Measurements from ENCODE around the gene PLEKHH2. TPM values are rescaled to one million over a fixed set of nuclear protein-coding genes. Genes with fewer than 3 reads are reported as not detected.

The PLEKHH2 gene
- total RNA-seq, 6 experiments from 2014 or later, result 0.09 to 0.33 (median 0.24) TPM; not detected in 1

- TF ChIP-seq CTCF (IDR thresholded peaks at IDR 0.05), result no peak
- Mint-ChIP-seq H3K4me3 (no peak overlapping the region), H3K27ac (no peak overlapping the region), H3K36me3 (ENCODE audit: low read depth) (no peaks in the 10 kb centered on the region), H3K4me1 (ENCODE audit: low read depth) (peaks cover 10% of the 10 kb centered on the region), H3K9me3 (no peaks in the 10 kb centered on the region), H3K27me3 (ENCODE audit: insufficient read depth) (peaks cover 13% of the 10 kb centered on the region)
- DNase-seq, result no peak
Measured at GRCh38 chr2:43754180-43754579, 117.1 kb downstream of the PLEKHH2 start.

- H3K27me3 Mint-ChIP-seq (ENCODE audit: insufficient read depth), result peaks cover 4% of the 10 kb centered on the region; the same call in 1 of the 2 replicates
- peak overlapping the region; percentile 70 for H3K27ac Mint-ChIP-seq
Measured at GRCh38 chr2:43758739-43759138, 121.7 kb downstream of the PLEKHH2 start.

GRCh38 chr2:43759195-43759594 is 122.1 kb downstream of the PLEKHH2 start:
- peaks cover 17% of the 10 kb centered on the region for H3K4me1 Mint-ChIP-seq (ENCODE audit: low read depth)
- H3K9me3 Mint-ChIP-seq, result no peaks in the 10 kb centered on the region
- peak; percentile 75 for DNase-seq
- H3K4me3 Mint-ChIP-seq, result no peak overlapping the region
- no peak for TF ChIP-seq CTCF (IDR thresholded peaks at IDR 0.05)
- peaks cover 4% of the 10 kb centered on the region; the same call in 1 of the 2 replicates for H3K27me3 Mint-ChIP-seq (ENCODE audit: insufficient read depth)
- no peaks in the 10 kb centered on the region for H3K36me3 Mint-ChIP-seq (ENCODE audit: low read depth)
- H3K27ac Mint-ChIP-seq, result peak overlapping the region; percentile 70; the same call in 1 of the 2 replicates

More at GRCh38 chr2:43758739-43759138, 121.7 kb downstream of the PLEKHH2 start:
- TF ChIP-seq CTCF (IDR thresholded peaks at IDR 0.05), result no peak
- DNase-seq, result no peak
- peak overlapping the region; percentile 45; the same call in 1 of the 2 replicates for H3K4me3 Mint-ChIP-seq
- peaks cover 17% of the 10 kb centered on the region for H3K4me1 Mint-ChIP-seq (ENCODE audit: low read depth)
- no peaks in the 10 kb centered on the region for H3K9me3 Mint-ChIP-seq
- H3K36me3 Mint-ChIP-seq (ENCODE audit: low read depth), result no peaks in the 10 kb centered on the region

DNA sequence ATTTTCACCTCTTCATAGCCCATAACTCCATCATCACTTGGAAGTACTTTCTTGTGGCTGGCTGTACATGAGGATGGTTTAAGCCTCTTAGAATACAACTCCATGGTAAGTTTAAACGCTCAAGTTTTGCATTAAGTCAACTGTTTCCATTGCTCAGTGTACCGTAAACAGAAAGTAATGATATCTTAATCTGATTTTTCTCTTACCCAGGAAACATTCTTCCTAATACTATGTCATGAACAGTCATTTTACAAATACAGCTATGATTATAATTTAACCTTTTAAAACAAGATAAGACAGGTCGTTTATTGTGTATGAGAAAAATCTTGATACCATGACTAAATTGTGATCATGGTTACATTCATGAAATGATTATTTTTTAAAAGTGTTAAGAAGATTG is 125.2 kb downstream of the PLEKHH2 start:
- H3K27me3 Mint-ChIP-seq (ENCODE audit: insufficient read depth), result peaks cover 6% of the 10 kb centered on the region; the same call in 1 of the 2 replicates
- no peak overlapping the region for H3K27ac Mint-ChIP-seq
- no peak for DNase-seq
- H3K36me3 Mint-ChIP-seq (ENCODE audit: low read depth), result no peaks in the 10 kb centered on the region
- H3K4me1 Mint-ChIP-seq (ENCODE audit: low read depth), result peaks cover 17% of the 10 kb centered on the region
- H3K4me3 Mint-ChIP-seq, result no peak overlapping the region
- no peak for TF ChIP-seq CTCF (IDR thresholded peaks at IDR 0.05)
- H3K9me3 Mint-ChIP-seq, result no peaks in the 10 kb centered on the region

DNA sequence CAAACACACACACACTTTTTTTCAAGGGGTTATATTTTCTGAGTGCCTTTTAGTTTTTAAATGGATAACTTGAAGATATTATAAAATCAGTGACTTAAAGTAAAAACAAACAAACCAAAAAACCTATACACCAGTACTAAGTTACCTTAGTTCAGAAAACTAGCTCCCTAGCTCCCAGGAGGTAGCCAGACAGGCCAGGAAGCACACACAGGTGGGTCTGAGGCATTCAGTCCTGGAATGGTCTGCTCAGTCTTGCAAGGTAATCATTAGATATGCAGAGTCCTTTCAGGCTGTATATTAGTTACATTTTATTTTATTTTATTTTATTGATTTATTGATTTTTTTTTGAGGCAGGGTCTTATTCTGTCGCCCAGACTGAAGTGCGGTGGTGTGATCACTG is 126.0 kb downstream of the PLEKHH2 start:
- Mint-ChIP-seq H3K27me3 (ENCODE audit: insufficient read depth) (peaks cover 6% of the 10 kb centered on the region; the same call in 1 of the 2 replicates), H3K9me3 (no peaks in the 10 kb centered on the region), H3K27ac (no peak overlapping the region), H3K4me1 (ENCODE audit: low read depth) (peaks cover 17% of the 10 kb centered on the region), H3K36me3 (ENCODE audit: low read depth) (no peaks in the 10 kb centered on the region), H3K4me3 (no peak overlapping the region)
- DNase-seq, result no peak
- TF ChIP-seq CTCF (IDR thresholded peaks at IDR 0.05), result no peak

Data from HFFc6 (cell line).